ENCODE results near the gene DLL1. TPM values are rescaled to one million over a fixed set of nuclear protein-coding genes. Genes with fewer than 3 reads are reported as not detected.

DLL1 gene
- total and polyA plus RNA-seq, 12 donors = 2.6 to 27.2 (median 8.7) TPM

DNA sequence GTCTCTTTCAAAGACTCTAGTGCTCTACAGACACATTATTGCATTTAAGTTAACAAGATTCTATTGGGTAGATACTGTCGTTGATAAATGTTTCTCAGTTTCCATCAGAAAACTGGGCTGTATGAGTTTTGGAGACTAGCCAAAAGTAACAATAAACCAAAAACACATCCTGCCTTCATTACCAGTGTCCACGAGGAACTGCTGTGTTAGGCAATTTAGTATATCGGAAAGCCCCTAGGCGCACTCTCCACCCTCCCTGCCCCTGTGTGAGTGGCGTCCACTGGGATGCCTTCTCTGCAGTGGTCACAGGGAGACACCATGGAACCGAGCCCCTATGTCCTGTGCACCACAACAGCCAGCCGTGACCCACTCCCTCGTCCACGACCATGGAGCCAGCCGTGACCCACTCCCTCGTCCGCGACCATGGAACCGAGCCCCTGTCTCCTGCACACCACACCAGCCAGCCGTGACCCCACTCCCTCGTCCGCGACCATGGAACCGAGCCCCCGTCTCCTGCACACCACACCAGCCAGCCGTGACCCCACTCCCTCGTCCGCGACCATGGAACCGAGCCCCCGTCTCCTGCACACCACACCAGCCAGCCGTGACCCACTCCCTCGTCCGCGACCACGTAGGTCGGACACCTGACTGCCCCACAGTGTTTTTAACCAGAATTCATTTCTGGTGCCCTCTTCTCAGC lies 35.3 kb downstream of the DLL1 start:
- Histone ChIP-seq H3K4me1 (no peaks in the 10 kb centered on the region), H3K4me3 (no peak overlapping the region), H3K9me3 (no peaks in the 10 kb centered on the region), H3K36me3 (no peaks in the 10 kb centered on the region), H3K27me3 (no peaks in the 10 kb centered on the region), H3K27ac (no peak overlapping the region)
- DNase-seq (no peak), ATAC-seq (peak in 2 of 8 donors; percentile 30 to 40)
- 87 to 89% methylated on average over 32 of the region's 32 CpGs for WGBS, 2 donors
- intact Hi-C loops (cut with DNase I) = no loop called here
- TF ChIP-seq, protein P1, sequence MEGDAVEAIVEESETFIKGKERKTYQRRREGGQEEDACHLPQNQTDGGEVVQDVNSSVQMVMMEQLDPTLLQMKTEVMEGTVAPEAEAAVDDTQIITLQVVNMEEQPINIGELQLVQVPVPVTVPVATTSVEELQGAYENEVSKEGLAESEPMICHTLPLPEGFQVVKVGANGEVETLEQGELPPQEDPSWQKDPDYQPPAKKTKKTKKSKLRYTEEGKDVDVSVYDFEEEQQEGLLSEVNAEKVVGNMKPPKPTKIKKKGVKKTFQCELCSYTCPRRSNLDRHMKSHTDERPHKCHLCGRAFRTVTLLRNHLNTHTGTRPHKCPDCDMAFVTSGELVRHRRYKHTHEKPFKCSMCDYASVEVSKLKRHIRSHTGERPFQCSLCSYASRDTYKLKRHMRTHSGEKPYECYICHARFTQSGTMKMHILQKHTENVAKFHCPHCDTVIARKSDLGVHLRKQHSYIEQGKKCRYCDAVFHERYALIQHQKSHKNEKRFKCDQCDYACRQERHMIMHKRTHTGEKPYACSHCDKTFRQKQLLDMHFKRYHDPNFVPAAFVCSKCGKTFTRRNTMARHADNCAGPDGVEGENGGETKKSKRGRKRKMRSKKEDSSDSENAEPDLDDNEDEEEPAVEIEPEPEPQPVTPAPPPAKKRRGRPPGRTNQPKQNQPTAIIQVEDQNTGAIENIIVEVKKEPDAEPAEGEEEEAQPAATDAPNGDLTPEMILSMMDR (IDR thresholded peaks at IDR 0.05) = no peak

- Histone ChIP-seq H3K36me3 (no peaks in the 10 kb centered on the region), H3K27me3 (peaks cover 0 to 7% (median 0%) of the 10 kb centered on the region in 7 donors), H3K4me1 (no peaks in the 10 kb centered on the region), H3K9me3 (no peaks in the 10 kb centered on the region), H3K27ac (no peak overlapping the region), H3K4me3 (no peak overlapping the region)
- intact Hi-C loops (cut with DNase I) = no loop called here
- TF ChIP-seq, protein P1 (IDR thresholded peaks at IDR 0.05) = no peak
- 84 to 96% methylated on average over 14 of the region's 14 CpGs for WGBS, 2 donors
- no peak for DNase-seq
- no peak for ATAC-seq
Observed at GRCh38 chr6:170254315-170255213, 36.3 kb downstream of the DLL1 start.

GRCh38 chr6:170253910-170254269 lies 37.0 kb downstream of the DLL1 start:
- 94 to 96% methylated on average over 9 of the region's 9 CpGs for WGBS, 2 donors
- Histone ChIP-seq H3K36me3 (no peaks in the 10 kb centered on the region), H3K27ac (no peak overlapping the region), H3K4me3 (no peak overlapping the region), H3K9me3 (no peaks in the 10 kb centered on the region), H3K4me1 (peaks cover 0 to 4% (median 2%) of the 10 kb centered on the region in 9 donors), H3K27me3 (peaks cover 0 to 13% (median 0%) of the 10 kb centered on the region in 7 donors)
- TF ChIP-seq, protein P1 (IDR thresholded peaks at IDR 0.05) = no peak
- no peak for ATAC-seq
- intact Hi-C loops (cut with DNase I) = no loop called here
- DNase-seq = no peak

DNA sequence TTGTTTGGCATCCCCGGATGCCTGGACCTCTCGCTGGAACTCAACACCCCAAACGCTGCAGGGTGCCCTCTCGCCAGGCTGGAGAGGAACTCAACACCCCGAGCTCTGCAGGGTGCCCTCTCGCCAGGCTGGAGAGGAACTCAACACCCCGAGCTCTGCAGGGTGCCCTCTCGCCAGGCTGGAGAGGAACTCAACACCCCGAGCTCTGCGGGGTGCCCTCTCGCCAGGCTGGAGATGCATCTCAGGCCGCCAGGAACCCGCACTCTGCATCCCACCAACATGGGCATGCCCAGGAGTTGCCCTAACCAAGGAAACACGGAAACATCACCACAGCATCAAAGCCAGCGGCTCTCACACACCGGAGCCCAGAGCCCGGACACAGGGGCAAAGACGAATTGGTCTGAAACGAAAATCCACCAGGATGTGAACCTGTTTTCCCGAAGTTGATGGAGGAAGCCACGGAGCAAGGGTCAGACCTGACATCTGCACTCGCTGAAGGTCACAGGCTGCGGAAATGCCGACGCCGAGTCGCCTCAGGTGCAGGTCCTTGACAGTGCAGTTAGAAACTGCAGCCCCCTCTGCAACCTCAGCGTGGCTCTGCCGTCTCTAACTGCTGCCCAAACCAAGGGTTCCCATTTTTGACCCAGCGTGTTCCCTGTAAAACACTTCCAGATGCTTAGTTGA lies 37.5 kb downstream of the DLL1 start:
- DNase-seq (no peak), ATAC-seq (no peak)
- 88 to 91% methylated on average over 30 of the region's 30 CpGs for whole genome bisulfite sequencing, 2 donors
- peaks cover 0 to 18% (median 0%) of the 10 kb centered on the region in 7 donors for H3K27me3 ChIP-seq
- TF ChIP-seq, protein P1 (IDR thresholded peaks at IDR 0.05) = no peak
- intact Hi-C loops (cut with DNase I) = no loop called here
- no peak overlapping the region for H3K4me3 ChIP-seq
- no peak overlapping the region for H3K27ac ChIP-seq
- no peaks in the 10 kb centered on the region for H3K9me3 ChIP-seq
- H3K4me1 ChIP-seq = peaks cover 0 to 8% (median 4%) of the 10 kb centered on the region in 9 donors
- no peaks in the 10 kb centered on the region for H3K36me3 ChIP-seq

All from heart right ventricle (tissue), 16 donors.